ENCODE measurements around the gene CCDC68. TPM values are rescaled to one million over a fixed set of nuclear protein-coding genes. Genes with fewer than 3 reads are reported as not detected.
"Not testable (repeated sequence)": the region's sequence is repeated elsewhere in the genome, so short reads cannot be mapped to it uniquely, and the experiment has no call there.

The CCDC68 gene
- total RNA-seq, 1 donor from 2014 or later = 2.7 TPM

GRCh38 chr18:54856105-54856646 is 103.1 kb downstream of the CCDC68 start:
- no peak for TF ChIP-seq CTCF (conservative IDR thresholded peaks at IDR 0.05; ENCODE audit: low read depth, low read length)
- H3K4me3 ChIP-seq (ENCODE audit: low read depth, low read length) = no peak overlapping the region
- DNase-seq (ENCODE audit: low read depth) = no peak

DNA sequence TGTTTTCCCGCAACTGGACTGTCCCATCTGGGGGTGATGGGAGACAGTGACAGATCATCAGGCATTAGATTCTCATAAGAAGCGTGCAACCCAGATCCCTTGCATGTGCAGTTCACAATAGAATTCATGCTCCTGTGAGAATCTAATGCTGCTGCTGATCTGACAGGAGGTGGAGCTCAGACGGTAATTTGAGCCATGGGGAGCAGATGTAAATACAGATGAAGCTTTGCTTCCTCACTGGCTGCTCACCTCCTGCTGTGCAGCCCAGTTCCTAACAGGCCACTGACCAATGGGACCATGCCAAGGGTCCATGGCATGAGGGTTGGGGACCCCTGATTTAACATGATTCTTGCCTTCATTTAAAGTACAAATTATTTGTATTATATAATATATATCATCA is 104.2 kb downstream of the CCDC68 start:
- not testable (repeated sequence) for DNase-seq (ENCODE audit: low read depth); H3K4me3 ChIP-seq (ENCODE audit: low read depth, low read length)

DNA sequence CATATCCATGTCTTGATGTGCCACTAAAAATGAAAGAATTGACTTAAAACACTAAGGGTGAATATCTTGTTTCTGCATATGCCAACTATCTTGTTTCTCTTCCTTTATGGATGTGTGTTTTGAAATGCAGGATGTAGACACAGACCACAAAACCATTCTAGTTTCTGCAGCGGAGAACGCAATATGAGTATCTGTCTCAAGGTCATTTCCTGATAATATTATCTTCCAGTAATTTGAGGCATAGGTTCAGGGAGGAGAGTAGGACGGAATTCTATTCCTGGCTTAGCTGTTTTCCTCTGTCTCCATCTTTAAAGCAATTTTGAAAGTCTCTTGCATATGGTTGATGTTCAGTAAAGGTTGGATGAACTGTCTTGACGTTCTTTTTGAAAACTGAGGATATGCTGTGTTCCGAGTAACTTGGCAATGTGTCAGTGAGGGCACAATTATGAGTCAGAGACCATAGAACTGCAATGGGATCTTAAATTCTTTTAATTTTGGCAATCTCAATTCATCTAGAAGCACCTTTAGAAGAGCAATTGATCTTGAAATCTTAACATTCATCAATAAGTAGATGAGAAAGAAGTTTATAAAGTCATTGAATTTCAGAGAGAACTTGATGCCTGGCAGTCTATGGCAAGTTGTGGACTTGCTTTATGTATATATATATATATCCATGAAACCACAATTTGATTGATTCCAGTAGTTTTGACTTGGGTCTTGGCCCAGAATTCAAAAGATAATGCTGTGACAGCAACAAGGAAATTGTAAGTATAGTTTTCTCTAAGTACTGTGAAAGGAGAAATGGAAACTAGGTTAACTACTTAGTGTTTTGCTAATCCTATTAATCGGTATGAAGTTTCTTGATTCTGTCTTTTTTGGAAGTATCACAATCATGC is 106.2 kb downstream of the CCDC68 start:
- no peak for TF ChIP-seq CTCF (conservative IDR thresholded peaks at IDR 0.05; ENCODE audit: low read depth, low read length)
- no peak overlapping the region for H3K4me3 ChIP-seq (ENCODE audit: low read depth, low read length)

More for the DNA sequence above, 106.2 kb downstream of the CCDC68 start:
- DNase-seq (ENCODE audit: low read depth) = no peak

Other genes with a start within 250 kb of the CCDC68 start
- 1.7 and 2.1 TPM in 2 replicates for gene RAB27B, start 131.0 kb downstream of the CCDC68 start, total RNA-seq